Measurements from ENCODE around the gene KCNH2.
A peak's percentile ranks its signal among the peaks of the same experiment; 100 is the strongest.
"Not testable (repeated sequence)": the region's sequence is repeated elsewhere in the genome, so short reads cannot be mapped to it uniquely, and the experiment has no call there.

The KCNH2 gene

DNA sequence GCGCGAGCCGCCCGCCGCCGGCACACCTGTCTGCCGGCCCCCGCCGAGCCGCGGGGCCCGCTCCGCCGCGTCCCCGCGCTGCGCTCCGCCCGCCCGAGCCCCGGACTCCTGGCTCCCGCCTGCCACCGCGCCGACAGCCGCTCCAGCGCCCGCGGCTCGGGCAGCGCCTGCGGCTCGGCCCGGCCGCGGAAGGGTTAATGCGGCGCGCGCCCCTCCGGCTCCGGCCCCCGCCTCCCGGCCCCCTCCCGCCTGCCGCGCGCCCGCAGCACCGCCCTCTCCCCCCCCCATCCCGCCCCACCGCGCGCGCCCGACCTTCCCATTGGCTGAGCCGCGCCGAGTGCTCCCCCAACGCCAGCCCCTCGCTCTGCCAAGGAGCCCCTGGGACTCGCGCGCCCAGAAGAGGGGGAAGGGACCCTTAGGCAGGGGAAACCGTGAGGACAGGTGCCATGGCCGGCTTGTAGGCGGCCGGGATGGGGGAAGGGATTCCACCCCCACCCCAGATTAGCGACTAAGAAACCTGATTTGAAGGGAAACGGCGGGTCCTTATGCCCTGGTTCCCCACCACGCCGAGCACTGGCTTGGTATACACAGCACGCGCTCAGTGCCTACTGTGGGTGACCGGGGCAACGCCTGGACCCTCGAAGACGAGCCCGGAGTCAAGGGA, at the start of gene KCNH2:
KCNH2 (minus strand) TSS at position 196 of the 664 bp plus-strand sequence. CDS start 408 bp downstream, outside the sequence.
- no peak for DNase-seq (ENCODE audit: low spot score in 2 of 2)
- peak within 1 kb of the TSS; percentile 89 for H3K4me3 Mint-ChIP-seq
- peak within 1 kb of the TSS; percentile 79 for H3K27ac Mint-ChIP-seq
- ATAC-seq (ENCODE audit: low read depth) = no peak
- peaks cover 31% of the 10 kb centered on the region for H3K4me1 Mint-ChIP-seq
- peaks cover 4% of the 10 kb centered on the region for H3K36me3 Mint-ChIP-seq
- H3K27me3 Mint-ChIP-seq = peaks cover 18% of the 10 kb centered on the region
- H3K9me3 Mint-ChIP-seq = no peaks in the 10 kb centered on the region

GRCh38 chr7:151027728-151028130, 49.6 kb upstream of the KCNH2 start:
- Mint-ChIP-seq H3K27ac (peak overlapping the region; percentile 99), H3K4me1 (peaks cover 12% of the 10 kb centered on the region), H3K4me3 (peak overlapping the region; percentile 87)
- not testable (repeated sequence) for H3K27me3 Mint-ChIP-seq; H3K36me3 Mint-ChIP-seq; DNase-seq (ENCODE audit: low spot score in 2 of 2); H3K9me3 Mint-ChIP-seq
- ATAC-seq (ENCODE audit: low read depth) = peak; percentile 41

GRCh38 chr7:151026771-151027727, 48.9 kb upstream of the KCNH2 start:
- not testable (repeated sequence) for H3K27me3 Mint-ChIP-seq; ATAC-seq (ENCODE audit: low read depth); H3K36me3 Mint-ChIP-seq; H3K9me3 Mint-ChIP-seq; DNase-seq (ENCODE audit: low spot score in 2 of 2)
- Mint-ChIP-seq H3K27ac (peak overlapping the region; percentile 99), H3K4me1 (peaks cover 12% of the 10 kb centered on the region), H3K4me3 (peak overlapping the region; percentile 87)

DNA sequence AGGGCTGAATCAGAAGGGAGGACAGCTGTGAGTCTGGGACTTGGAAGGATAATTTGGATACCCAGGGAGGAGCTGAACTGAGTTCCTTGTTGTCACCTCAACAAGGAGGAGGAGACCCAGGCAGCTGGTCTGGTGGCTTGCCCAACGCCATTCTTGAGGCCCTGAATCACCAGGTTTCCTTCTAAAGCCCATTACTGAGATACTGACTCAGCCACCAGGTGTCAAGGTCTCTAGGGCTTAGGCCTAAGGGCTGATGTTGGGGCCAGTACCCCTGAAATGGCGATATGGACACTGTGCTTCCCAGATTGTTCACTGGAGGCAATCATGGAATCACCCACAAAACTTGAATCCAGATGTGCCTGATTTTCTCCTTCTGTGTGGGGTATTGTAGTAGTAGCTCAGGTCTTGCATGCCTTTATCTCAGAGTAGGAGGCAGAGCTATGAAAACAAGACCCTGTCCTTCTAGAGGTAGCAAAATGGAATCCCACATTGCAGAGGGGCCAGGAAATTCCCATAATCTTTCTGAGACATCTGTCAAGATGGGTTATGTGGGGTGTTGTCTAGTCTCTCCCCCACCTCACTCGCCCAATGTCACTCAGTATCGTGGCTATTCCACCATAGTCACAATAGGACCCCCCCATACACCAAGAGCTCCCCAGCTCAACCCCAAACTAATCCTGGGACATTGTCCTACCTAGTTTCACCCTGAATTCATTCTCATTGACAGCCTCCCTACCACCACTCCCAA, 48.0 kb upstream of the KCNH2 start:
- Mint-ChIP-seq H3K4me3 (no peak overlapping the region), H3K27me3 (peaks cover 10% of the 10 kb centered on the region)

GRCh38 chr7:151024435-151025056, 46.4 kb upstream of the KCNH2 start, which contains the start of gene ATG9B:
TSS of gene ATG9B (minus strand) at chr7:151024494. CDS start at chr7:151024423, 71 bp downstream.
- Mint-ChIP-seq H3K27ac (peak within 1 kb of the TSS; percentile 83), H3K27me3 (peaks cover 14% of the 10 kb centered on the region), H3K9me3 (no peaks in the 10 kb centered on the region), H3K36me3 (no peaks in the 10 kb centered on the region), H3K4me1 (peaks cover 10% of the 10 kb centered on the region), H3K4me3 (no peak within 1 kb of the TSS)
- no peak for DNase-seq (ENCODE audit: low spot score in 2 of 2)
- no peak for ATAC-seq (ENCODE audit: low read depth)

More for the DNA sequence above, 48.0 kb upstream of the KCNH2 start:
- Mint-ChIP-seq H3K36me3 (no peaks in the 10 kb centered on the region), H3K9me3 (no peaks in the 10 kb centered on the region), H3K4me1 (peaks cover 12% of the 10 kb centered on the region), H3K27ac (peak overlapping the region; percentile 99)
- DNase-seq (ENCODE audit: low spot score in 2 of 2) = no peak
- no peak for ATAC-seq (ENCODE audit: low read depth)

GRCh38 chr7:151023232-151023631, 45.1 kb upstream of the KCNH2 start:
- peaks cover 20% of the 10 kb centered on the region for H3K27me3 Mint-ChIP-seq
- ATAC-seq (ENCODE audit: low read depth) = no peak
- no peaks in the 10 kb centered on the region for H3K36me3 Mint-ChIP-seq
- no peak overlapping the region for H3K27ac Mint-ChIP-seq
- no peaks in the 10 kb centered on the region for H3K9me3 Mint-ChIP-seq
- no peak overlapping the region for H3K4me3 Mint-ChIP-seq
- H3K4me1 Mint-ChIP-seq = peaks cover 13% of the 10 kb centered on the region
- no peak for DNase-seq (ENCODE audit: low spot score in 2 of 2)

- H3K27me3 Mint-ChIP-seq = peaks cover 20% of the 10 kb centered on the region
- no peaks in the 10 kb centered on the region for H3K36me3 Mint-ChIP-seq
- no peak overlapping the region for H3K27ac Mint-ChIP-seq
- DNase-seq (ENCODE audit: low spot score in 2 of 2) = no peak
- H3K4me3 Mint-ChIP-seq = no peak overlapping the region
- ATAC-seq (ENCODE audit: low read depth) = no peak
- peaks cover 21% of the 10 kb centered on the region for H3K4me1 Mint-ChIP-seq
- H3K9me3 Mint-ChIP-seq = no peaks in the 10 kb centered on the region
These were observed 42.1 kb upstream of the KCNH2 start for GRCh38 chr7:151020231-151020630.

DNA sequence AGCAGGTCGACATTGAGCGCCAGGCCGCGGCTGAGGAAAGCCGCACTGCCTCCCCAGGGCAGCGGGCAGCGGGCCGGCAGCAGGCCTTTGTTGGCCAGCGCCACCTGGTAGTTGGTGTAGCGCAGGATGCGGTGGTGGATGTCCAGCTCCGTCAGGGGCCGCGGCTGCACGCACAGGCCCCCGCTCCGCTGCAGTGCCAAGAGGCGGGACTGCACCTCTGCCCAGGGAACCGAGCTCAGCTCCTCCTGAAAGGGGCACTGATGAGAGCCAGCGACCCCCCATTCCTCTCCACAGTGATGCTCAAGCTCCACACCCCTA, 41.0 kb upstream of the KCNH2 start:
- Mint-ChIP-seq H3K27me3 (peaks cover 15% of the 10 kb centered on the region), H3K27ac (no peak overlapping the region), H3K9me3 (no peaks in the 10 kb centered on the region), H3K36me3 (no peaks in the 10 kb centered on the region), H3K4me3 (peak overlapping the region; percentile 80), H3K4me1 (peaks cover 30% of the 10 kb centered on the region)
- DNase-seq (ENCODE audit: low spot score in 2 of 2) = no peak
- ATAC-seq (ENCODE audit: low read depth) = no peak

DNA sequence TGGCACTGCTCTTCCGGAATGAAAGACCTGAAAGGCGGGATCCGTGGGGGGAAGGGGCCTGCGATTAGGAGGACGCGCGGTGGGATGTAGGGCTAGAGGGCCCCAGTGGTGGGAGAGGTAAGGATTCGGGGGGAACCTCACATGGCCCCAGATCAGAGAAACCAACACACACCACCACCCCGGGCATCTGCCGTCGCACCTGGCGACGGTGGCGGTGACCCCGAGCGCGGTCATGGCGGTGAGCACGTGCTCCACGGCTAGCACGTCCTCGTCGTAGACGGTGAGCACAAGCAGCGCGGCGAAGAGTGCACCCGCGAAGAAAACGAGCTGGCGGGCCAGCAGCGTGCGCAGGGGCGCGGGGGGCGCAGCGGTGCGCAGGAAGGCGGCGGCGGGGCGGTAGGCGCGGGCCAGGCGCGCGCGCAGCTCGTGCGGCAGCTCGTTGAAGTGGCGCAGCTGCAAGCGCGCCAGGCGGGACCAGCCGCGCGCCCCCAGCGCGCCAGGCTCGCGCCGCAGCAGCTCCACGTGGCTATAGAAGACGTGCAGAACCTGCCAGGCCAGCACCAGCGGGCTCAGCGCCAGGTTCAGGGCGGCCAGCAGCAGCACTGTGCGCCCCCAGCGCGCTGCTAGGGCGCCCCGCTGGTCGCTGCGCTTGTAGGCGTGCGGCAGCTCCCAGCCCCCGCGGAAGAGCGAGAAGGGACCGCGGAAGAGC, 40.5 kb upstream of the KCNH2 start:
- DNase-seq (ENCODE audit: low spot score in 2 of 2) (peak in 1 of 2 donors; percentile 33), ATAC-seq (ENCODE audit: low read depth) (peak; percentile 42)
- H3K36me3 Mint-ChIP-seq = no peaks in the 10 kb centered on the region
- H3K27ac Mint-ChIP-seq = peak overlapping the region; percentile 92
- peaks cover 30% of the 10 kb centered on the region for H3K4me1 Mint-ChIP-seq
- H3K9me3 Mint-ChIP-seq = no peaks in the 10 kb centered on the region
- peaks cover 15% of the 10 kb centered on the region for H3K27me3 Mint-ChIP-seq
- H3K4me3 Mint-ChIP-seq = peak overlapping the region; percentile 91

DNA sequence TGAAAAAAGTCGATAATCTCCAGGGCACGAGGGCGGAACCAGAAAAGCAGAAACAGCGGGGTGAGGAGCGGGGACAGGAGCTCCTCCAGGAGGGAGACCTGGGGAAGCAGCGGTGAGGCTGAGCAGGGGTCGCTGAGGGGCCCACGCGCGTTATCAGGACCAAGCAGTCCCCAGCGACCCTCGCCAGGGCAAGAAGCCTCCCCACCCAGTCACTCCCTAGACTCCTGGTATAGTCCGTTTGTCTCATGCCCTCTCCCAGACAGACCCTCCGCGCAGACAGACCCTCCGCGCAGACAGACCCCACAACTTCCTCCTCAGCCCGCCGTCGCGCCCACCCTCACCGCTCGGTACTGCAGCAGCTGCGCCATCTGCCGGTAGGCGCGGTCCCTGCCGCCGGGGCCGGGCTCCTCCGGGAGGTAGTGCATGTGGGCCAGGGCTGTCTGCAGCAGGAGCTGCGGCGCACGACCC, 39.9 kb upstream of the KCNH2 start:
- H3K4me1 Mint-ChIP-seq = peaks cover 30% of the 10 kb centered on the region
- DNase-seq (ENCODE audit: low spot score in 2 of 2) (peak; percentile 74 to 91), ATAC-seq (ENCODE audit: low read depth) (peak; percentile 50)
- no peaks in the 10 kb centered on the region for H3K36me3 Mint-ChIP-seq
- no peaks in the 10 kb centered on the region for H3K9me3 Mint-ChIP-seq
- peaks cover 15% of the 10 kb centered on the region for H3K27me3 Mint-ChIP-seq
- peak overlapping the region; percentile 92 for H3K27ac Mint-ChIP-seq
- H3K4me3 Mint-ChIP-seq = peak overlapping the region; percentile 91

- no peaks in the 10 kb centered on the region for H3K36me3 Mint-ChIP-seq
- H3K9me3 Mint-ChIP-seq = no peaks in the 10 kb centered on the region
- ATAC-seq (ENCODE audit: low read depth) = no peak
- DNase-seq (ENCODE audit: low spot score in 2 of 2) = no peak
- peak overlapping the region; percentile 91 for H3K4me3 Mint-ChIP-seq
- H3K27me3 Mint-ChIP-seq = peaks cover 13% of the 10 kb centered on the region
- H3K27ac Mint-ChIP-seq = peak overlapping the region; percentile 92
- H3K4me1 Mint-ChIP-seq = peaks cover 33% of the 10 kb centered on the region
These were observed 39.3 kb upstream of the KCNH2 start for GRCh38 chr7:151017370-151017952.

GRCh38 chr7:151016942-151017341, 38.8 kb upstream of the KCNH2 start:
- ATAC-seq (ENCODE audit: low read depth) (no peak), DNase-seq (ENCODE audit: low spot score in 2 of 2) (no peak)
- no peaks in the 10 kb centered on the region for H3K36me3 Mint-ChIP-seq
- peak overlapping the region; percentile 46 for H3K27ac Mint-ChIP-seq
- H3K27me3 Mint-ChIP-seq = peaks cover 13% of the 10 kb centered on the region
- H3K9me3 Mint-ChIP-seq = no peaks in the 10 kb centered on the region
- peak overlapping the region; percentile 91 for H3K4me3 Mint-ChIP-seq
- peaks cover 34% of the 10 kb centered on the region for H3K4me1 Mint-ChIP-seq
